Measurements from ENCODE around the gene GOLGA8K.
"Not testable (repeated sequence)": the region's sequence is repeated elsewhere in the genome, so short reads cannot be mapped to it uniquely, and the experiment has no call there.

GOLGA8K gene

DNA sequence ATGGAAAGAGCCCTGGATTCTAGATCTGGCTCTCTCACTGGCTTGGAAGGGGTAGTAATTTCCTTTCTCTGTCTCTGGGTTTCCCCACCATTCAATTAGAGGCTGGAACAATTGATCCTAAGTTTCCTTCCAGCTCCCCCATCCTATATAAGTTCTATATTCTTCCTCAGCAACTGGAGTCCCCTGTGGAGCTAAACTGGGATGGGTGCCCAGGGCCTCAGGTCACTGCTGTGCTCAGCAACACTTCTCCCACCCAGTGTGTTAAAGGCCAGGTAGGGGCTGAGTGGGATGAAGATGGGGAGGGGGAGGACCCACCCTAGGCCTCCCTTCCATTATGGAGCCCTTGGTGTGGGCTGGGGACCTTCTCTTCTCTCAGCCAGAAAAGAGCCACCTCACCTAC lies 46.2 kb downstream of the GOLGA8K start:
- DNase-seq (ENCODE audit: low read depth in 4 of 4, low spot score in 1 of 4) = not testable (repeated sequence)

- not testable (repeated sequence) for DNase-seq (ENCODE audit: low read depth in 4 of 4, low spot score in 1 of 4)
These were observed 50.3 kb downstream of the GOLGA8K start for GRCh38 chr15:32352748-32353147.

- not testable (repeated sequence) for DNase-seq (ENCODE audit: low read depth in 4 of 4, low spot score in 1 of 4)
These were observed 52.4 kb downstream of the GOLGA8K start for GRCh38 chr15:32350563-32351220.

GRCh38 chr15:32347037-32347436 lies 56.1 kb downstream of the GOLGA8K start:
- DNase-seq (ENCODE audit: low read depth in 4 of 4, low spot score in 1 of 4) = not testable (repeated sequence)

- not testable (repeated sequence) for DNase-seq (ENCODE audit: low read depth in 4 of 4, low spot score in 1 of 4)
These were observed 57.0 kb downstream of the GOLGA8K start for GRCh38 chr15:32345978-32346547.

- DNase-seq (ENCODE audit: low read depth in 4 of 4, low spot score in 1 of 4) = not testable (repeated sequence)
These were observed 59.2 kb downstream of the GOLGA8K start for GRCh38 chr15:32343921-32344320.

Measured in stimulated activated CD4-positive, alpha-beta T cell treated with anti-CD3 and anti-CD28 coated beads, Interleukin-1b, Interleukin-23, amount 100 ng/mL, for 24 hours (primary cell).